Prostate gland (tissue), 2 donors: ENCODE results near the gene PSEN1.

Experiments
- CTCF ChIP-seq, 4 experiments: fragments of 200-600 bp in 2 of 4; fragments of 450-650 bp in 2 of 4; sonication (generic) in 2 of 4; IDR thresholded peaks; 1 replicate in 3 of 4; 2 replicates in 1 of 4; pipeline ENCODE4 v1.5.1; 2016 to 2019; ENCODE audit warnings: antibody characterized with exemption in 4 of 4, mild to moderate bottlenecking in 2 of 4, moderate library complexity in 2 of 4
- POLR2A ChIP-seq: fragments of 450-650 bp; IDR thresholded peaks from one replicate; pipeline ENCODE4 v1.6.1; 2016; ENCODE audit warnings: antibody characterized with exemption, mild to moderate bottlenecking
- POLR2AphosphoS5 ChIP-seq: sonication (generic); formaldehyde crosslinking; IDR thresholded peaks from one replicate; pipeline ENCODE4 v1.6.1; 2017; ENCODE audit warnings: antibody characterized with exemption

- TF ChIP-seq CTCF (IDR thresholded peaks at IDR 0.05) (no peak), POLR2A (no peak), POLR2AphosphoS5 (no peak)
Measured at GRCh38 chr14:73142216-73142615, 5.9 kb downstream of the PSEN1 start.
